ENCODE measurements around the gene CATSPERB.
"Not testable (repeated sequence)": the region's sequence is repeated elsewhere in the genome, so short reads cannot be mapped to it uniquely, and the experiment has no call there.

CATSPERB gene

DNA sequence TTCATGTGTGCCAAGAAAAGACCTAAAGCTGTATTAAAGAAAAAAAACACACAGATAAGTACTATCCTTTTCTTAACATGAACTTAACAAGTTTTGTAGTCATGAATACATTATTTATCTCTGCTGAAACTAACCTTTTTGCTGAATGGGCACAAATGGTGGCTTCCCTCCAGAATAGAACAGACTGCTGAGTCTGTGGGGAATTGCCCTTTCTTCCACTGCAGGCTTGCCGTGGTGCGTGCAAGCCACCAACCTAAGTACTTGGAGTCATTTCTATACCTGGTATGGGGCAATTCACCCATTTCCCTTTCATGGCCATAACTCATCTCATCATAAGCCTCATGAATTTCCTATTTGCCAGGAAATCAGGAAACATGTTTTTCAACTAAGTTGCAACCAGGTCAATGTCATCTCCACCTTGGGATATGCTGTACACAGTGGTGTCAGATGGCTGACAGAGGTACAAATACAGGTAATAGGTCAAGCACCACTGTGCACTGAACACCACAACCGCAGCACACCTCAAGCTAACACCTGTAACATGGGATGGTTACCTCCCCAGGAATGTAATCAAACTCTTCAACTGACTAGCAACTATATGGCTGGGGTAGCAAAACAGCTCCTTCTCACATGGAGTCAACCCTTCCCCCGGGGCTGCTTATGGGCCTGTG lies 49.9 kb downstream of the CATSPERB start:
- Histone ChIP-seq H3K79me2 (ENCODE audit: insufficient read depth, low read length) (no peaks in the 10 kb centered on the region), H3K27me3 (ENCODE audit: insufficient read depth, low read length, poor library complexity) (no peaks in the 10 kb centered on the region), H3K4me2 (ENCODE audit: insufficient read depth, low read length) (no peak overlapping the region), H3K4me1 (ENCODE audit: insufficient read depth, low read length) (no peaks in the 10 kb centered on the region), H3K9me3 (ENCODE audit: insufficient read depth, low read length, severe bottlenecking) (peaks cover 12% of the 10 kb centered on the region), H3K9ac (ENCODE audit: low read depth, low read length) (no peak overlapping the region), H3K36me3 (ENCODE audit: insufficient read depth, low read length) (no peaks in the 10 kb centered on the region), H2AFZ (ENCODE audit: low read depth, low read length) (no peak overlapping the region), H3K27ac (ENCODE audit: low read length) (no peak overlapping the region), H3K4me3 (ENCODE audit: low read depth in 1 of 2, low read length in 2 of 2) (no peak overlapping the region), H4K20me1 (ENCODE audit: insufficient read depth, low read length) (no peaks in the 10 kb centered on the region)
- ATAC-seq (ENCODE audit: insufficient read depth, low read depth): no peak
- no peak for DNase-seq
- TF ChIP-seq, protein P1, sequence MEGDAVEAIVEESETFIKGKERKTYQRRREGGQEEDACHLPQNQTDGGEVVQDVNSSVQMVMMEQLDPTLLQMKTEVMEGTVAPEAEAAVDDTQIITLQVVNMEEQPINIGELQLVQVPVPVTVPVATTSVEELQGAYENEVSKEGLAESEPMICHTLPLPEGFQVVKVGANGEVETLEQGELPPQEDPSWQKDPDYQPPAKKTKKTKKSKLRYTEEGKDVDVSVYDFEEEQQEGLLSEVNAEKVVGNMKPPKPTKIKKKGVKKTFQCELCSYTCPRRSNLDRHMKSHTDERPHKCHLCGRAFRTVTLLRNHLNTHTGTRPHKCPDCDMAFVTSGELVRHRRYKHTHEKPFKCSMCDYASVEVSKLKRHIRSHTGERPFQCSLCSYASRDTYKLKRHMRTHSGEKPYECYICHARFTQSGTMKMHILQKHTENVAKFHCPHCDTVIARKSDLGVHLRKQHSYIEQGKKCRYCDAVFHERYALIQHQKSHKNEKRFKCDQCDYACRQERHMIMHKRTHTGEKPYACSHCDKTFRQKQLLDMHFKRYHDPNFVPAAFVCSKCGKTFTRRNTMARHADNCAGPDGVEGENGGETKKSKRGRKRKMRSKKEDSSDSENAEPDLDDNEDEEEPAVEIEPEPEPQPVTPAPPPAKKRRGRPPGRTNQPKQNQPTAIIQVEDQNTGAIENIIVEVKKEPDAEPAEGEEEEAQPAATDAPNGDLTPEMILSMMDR (IDR thresholded peaks at IDR 0.05; ENCODE audit: borderline replicate concordance, extremely low read depth, low read length, poor library complexity, severe bottlenecking): no peak
- TF ChIP-seq EZH2 (IDR thresholded peaks at IDR 0.05; ENCODE audit: borderline replicate concordance, low read depth, low read length, severe bottlenecking): no peak

DNA sequence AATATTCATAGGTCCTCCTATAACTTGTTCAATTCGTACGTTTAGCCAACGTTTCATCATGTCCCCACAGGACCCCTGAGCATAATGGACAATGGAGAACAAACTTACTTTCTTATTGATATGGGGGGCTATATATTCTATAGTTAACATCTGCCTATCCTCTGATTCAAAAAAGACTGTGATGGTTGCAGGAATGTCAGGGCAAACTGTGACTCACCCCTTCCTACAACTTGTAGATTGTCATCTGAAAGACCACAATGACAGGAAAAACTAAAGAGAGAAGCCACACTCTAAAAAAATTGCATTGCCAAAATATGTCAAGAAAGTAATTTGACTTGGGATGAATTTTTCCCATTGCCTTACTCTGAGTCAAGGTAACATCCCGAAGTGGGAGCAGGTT lies 50.8 kb downstream of the CATSPERB start:
- Histone ChIP-seq H2AFZ (ENCODE audit: low read depth, low read length) (no peak overlapping the region), H3K36me3 (ENCODE audit: insufficient read depth, low read length) (no peaks in the 10 kb centered on the region), H3K27me3 (ENCODE audit: insufficient read depth, low read length, poor library complexity) (no peaks in the 10 kb centered on the region), H4K20me1 (ENCODE audit: insufficient read depth, low read length) (no peaks in the 10 kb centered on the region), H3K9ac (ENCODE audit: low read depth, low read length) (no peak overlapping the region), H3K4me2 (ENCODE audit: insufficient read depth, low read length) (no peak overlapping the region), H3K79me2 (ENCODE audit: insufficient read depth, low read length) (no peaks in the 10 kb centered on the region), H3K9me3 (ENCODE audit: insufficient read depth, low read length, severe bottlenecking) (peaks cover 13% of the 10 kb centered on the region), H3K4me1 (ENCODE audit: insufficient read depth, low read length) (no peaks in the 10 kb centered on the region), H3K4me3 (ENCODE audit: low read depth in 1 of 2, low read length in 2 of 2) (no peak overlapping the region), H3K27ac (ENCODE audit: low read length) (no peak overlapping the region)
- no peak for TF ChIP-seq EZH2 (IDR thresholded peaks at IDR 0.05; ENCODE audit: borderline replicate concordance, low read depth, low read length, severe bottlenecking)
- TF ChIP-seq, protein P1 (IDR thresholded peaks at IDR 0.05; ENCODE audit: borderline replicate concordance, extremely low read depth, low read length, poor library complexity, severe bottlenecking): no peak
- ATAC-seq (ENCODE audit: insufficient read depth, low read depth) (peak; percentile 40; the same call in 1 of the 3 replicates), DNase-seq (no peak)

DNA sequence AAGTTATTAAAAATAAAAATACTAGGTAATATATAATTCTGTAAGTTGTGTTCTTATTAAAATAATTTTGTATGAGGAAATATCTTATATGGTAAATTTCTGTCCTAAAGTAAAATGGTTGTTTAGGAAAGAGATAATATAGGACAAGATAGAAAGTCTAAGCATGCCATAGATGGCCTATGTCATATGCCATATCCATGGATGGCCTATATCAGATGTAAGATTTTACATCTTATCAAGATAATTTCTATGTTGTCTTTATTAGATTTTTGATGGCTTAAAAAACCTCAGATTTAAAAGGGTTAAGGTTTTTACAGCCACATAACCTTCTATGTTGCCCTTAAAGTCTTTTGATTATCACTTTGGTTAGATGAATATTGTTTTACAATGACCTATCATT lies 52.6 kb downstream of the CATSPERB start:
- Histone ChIP-seq H4K20me1 (ENCODE audit: insufficient read depth, low read length) (no peaks in the 10 kb centered on the region), H2AFZ (ENCODE audit: low read depth, low read length) (no peak overlapping the region), H3K4me1 (ENCODE audit: insufficient read depth, low read length) (no peaks in the 10 kb centered on the region), H3K9ac (ENCODE audit: low read depth, low read length) (no peak overlapping the region), H3K4me2 (ENCODE audit: insufficient read depth, low read length) (no peak overlapping the region), H3K27me3 (ENCODE audit: insufficient read depth, low read length, poor library complexity) (no peaks in the 10 kb centered on the region), H3K27ac (ENCODE audit: low read length) (no peak overlapping the region), H3K4me3 (ENCODE audit: low read depth in 1 of 2, low read length in 2 of 2) (no peak overlapping the region), H3K36me3 (ENCODE audit: insufficient read depth, low read length) (no peaks in the 10 kb centered on the region), H3K79me2 (ENCODE audit: insufficient read depth, low read length) (no peaks in the 10 kb centered on the region), H3K9me3 (ENCODE audit: insufficient read depth, low read length, severe bottlenecking) (peaks cover 15% of the 10 kb centered on the region)
- ATAC-seq (ENCODE audit: insufficient read depth, low read depth): no peak
- DNase-seq: no peak
- no peak for TF ChIP-seq EZH2 (IDR thresholded peaks at IDR 0.05; ENCODE audit: borderline replicate concordance, low read depth, low read length, severe bottlenecking)
- TF ChIP-seq, protein P1 (IDR thresholded peaks at IDR 0.05; ENCODE audit: borderline replicate concordance, extremely low read depth, low read length, poor library complexity, severe bottlenecking): no peak

DNA sequence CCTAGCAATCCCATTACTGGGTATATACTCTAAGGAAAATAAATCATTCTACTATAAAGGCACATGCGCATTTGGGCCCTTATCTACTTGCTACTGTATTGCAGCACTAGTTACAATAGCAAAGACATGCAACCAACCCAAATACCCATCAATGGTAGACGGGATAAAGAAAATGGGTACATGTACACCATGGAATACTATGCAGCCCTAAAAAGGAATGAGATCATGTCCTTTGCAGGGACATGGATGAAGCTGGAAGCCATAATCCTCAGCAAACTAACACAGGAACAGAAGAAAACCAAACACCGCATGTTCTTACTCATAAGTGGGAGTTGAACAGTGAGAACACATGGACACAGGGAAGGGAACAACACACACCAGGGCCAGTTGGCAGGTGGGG lies 54.2 kb downstream of the CATSPERB start:
- H3K27me3 ChIP-seq (ENCODE audit: insufficient read depth, low read length, poor library complexity); H4K20me1 ChIP-seq (ENCODE audit: insufficient read depth, low read length); H3K27ac ChIP-seq (ENCODE audit: low read length); H3K4me2 ChIP-seq (ENCODE audit: insufficient read depth, low read length); ATAC-seq (ENCODE audit: insufficient read depth, low read depth); DNase-seq; H3K9ac ChIP-seq (ENCODE audit: low read depth, low read length); H3K36me3 ChIP-seq (ENCODE audit: insufficient read depth, low read length); H3K4me3 ChIP-seq (ENCODE audit: low read depth in 1 of 2, low read length in 2 of 2); H3K4me1 ChIP-seq (ENCODE audit: insufficient read depth, low read length); H3K79me2 ChIP-seq (ENCODE audit: insufficient read depth, low read length); H2AFZ ChIP-seq (ENCODE audit: low read depth, low read length): not testable (repeated sequence)
- H3K9me3 ChIP-seq (ENCODE audit: insufficient read depth, low read length, severe bottlenecking): peaks cover 20% of the 10 kb centered on the region
